ENCODE data around the gene SHKBP1. TPM values are rescaled to one million over a fixed set of nuclear protein-coding genes. Genes with fewer than 3 reads are reported as not detected.

SHKBP1 gene
- total and polyA plus RNA-seq, 2 of the 4 experiments (the other 2 are of a cell fraction) = 15.6 to 94.0 TPM

- H3K4me2 ChIP-seq (ENCODE audit: low read depth, low read length) = peak overlapping the region; percentile 30
- intact Hi-C loops (cut with micrococcal nuclease) = no loop called here
- dilution Hi-C loops (cut with HindIII; ENCODE audit: low sequenced_read_pairs, unreplicated experiment) = no loop called here
- H3K23ac ChIP-seq (ENCODE audit: low read depth, low read length) = no peak overlapping the region
- no peaks in the 10 kb centered on the region for H3K9me3 ChIP-seq (ENCODE audit: control insufficient read depth, insufficient read depth, low read length)
- H3K27ac ChIP-seq (ENCODE audit: insufficient read depth, low read length) = peak overlapping the region; percentile 31; the same call in 1 of the 2 replicates
- DNase-seq = peak; percentile 31
- in situ Hi-C loops (cut with MboI; ENCODE audit: low sequenced_read_pairs) = loop anchor here (10.0 kb wide), 1 partner anchor 301 kb away; no protein-coding TSS in a partner anchor
- H3K4me3 ChIP-seq (ENCODE audit: insufficient read depth, low read depth, low read length) = no peak overlapping the region; the same call in 1 of the 2 replicates
- peak overlapping the region; percentile 47 for H4K91ac ChIP-seq (ENCODE audit: insufficient read depth, low read depth, low read length)
- H2AK9ac ChIP-seq (replicated peaks; ENCODE audit: low read depth, low read length, poor library complexity) = peak overlapping the region; percentile 38
- no peaks in the 10 kb centered on the region for H3K27me3 ChIP-seq (ENCODE audit: control insufficient read depth, insufficient read depth, low read length)
- peak overlapping the region; percentile 26 for H2BK120ac ChIP-seq (ENCODE audit: low read depth, low read length)
- 10% methylated on average over 50 of the region's 71 CpGs; no CpG with 5 or more reads in 1 of the 2 experiments for WGBS, 2 experiments (ENCODE audit: extremely low coverage in 2 of 2, insufficient read length in 1 of 2)
- peak overlapping the region; percentile 81 for H2AK5ac ChIP-seq (ENCODE audit: low read depth, low read length)
- peak overlapping the region; percentile 16; the same call in 1 of the 2 replicates for H3K9ac ChIP-seq (ENCODE audit: low read depth, low read length)
- H2AFZ ChIP-seq (replicated peaks; ENCODE audit: low read length, poor library complexity) = peak overlapping the region; percentile 95
- H2BK20ac ChIP-seq (ENCODE audit: low read depth, low read length) = no peak overlapping the region
- H3K56ac ChIP-seq (ENCODE audit: extremely low read depth, insufficient read depth, low read length) = no peak overlapping the region
- H3K36me3 ChIP-seq (ENCODE audit: control insufficient read depth, insufficient read depth, low read length) = peaks cover 14% of the 10 kb centered on the region; the same call in 1 of the 2 replicates
- H3K18ac ChIP-seq (ENCODE audit: low read depth, low read length) = no peak overlapping the region
- peak overlapping the region; percentile 27 to 69; a peak in 3 of 4 replicates for H4K8ac ChIP-seq (ENCODE audit: low read depth in 2 of 2, low read length in 2 of 2)
- TF ChIP-seq RAD21 (IDR thresholded peaks at IDR 0.05; ENCODE audit: low read length) = no peak
- peak; percentile 23 for TF ChIP-seq CTCF (conservative IDR thresholded peaks at IDR 0.05; ENCODE audit: low read depth, low read length)
- no TSS peak for BruUV-seq (replicated peaks)
- peak overlapping the region; percentile 25; the same call in 1 of the 2 replicates for H3K14ac ChIP-seq (replicated peaks; ENCODE audit: low read depth, low read length)
- CTCF ChIA-PET = interaction anchor here (0.9 kb wide), 1 partner anchor 29 kb away, joined by 3 read pairs; no protein-coding TSS in a partner anchor
- H2BK15ac ChIP-seq (ENCODE audit: low read depth, low read length) = peak overlapping the region; percentile 10; the same call in 1 of the 3 replicates
- no peak for ATAC-seq (ENCODE audit: low read depth)
- H3K9me1 ChIP-seq (ENCODE audit: insufficient read depth, low read length) = peaks cover 16% of the 10 kb centered on the region
- POLR2A ChIA-PET (ENCODE audit: unreplicated experiment) = no interaction called here
- peak overlapping the region; percentile 14; the same call in 1 of the 2 replicates for H4K5ac ChIP-seq (ENCODE audit: low read depth, low read length)
- peak overlapping the region; percentile 52 for H3K4ac ChIP-seq (ENCODE audit: low read depth, low read length)
- peaks cover 0 to 21% of the 10 kb centered on the region in 2 experiments; a peak in 3 of 4 replicates for H3K79me1 ChIP-seq (ENCODE audit: low read depth in 1 of 2, low read length in 2 of 2)
- peaks cover 20% of the 10 kb centered on the region for H3K4me1 ChIP-seq (ENCODE audit: control insufficient read depth, insufficient read depth, low read length)
- no peaks in the 10 kb centered on the region for H4K20me1 ChIP-seq (ENCODE audit: insufficient read depth, low read length)
- H2BK5ac ChIP-seq (ENCODE audit: low read depth, low read length, poor library complexity, severe bottlenecking) = no peak overlapping the region
Measured at GRCh38 chr19:40605216-40605971, 28.7 kb downstream of the SHKBP1 start.

All from IMR-90 (cell line).